Stimulated activated CD4-positive, alpha-beta T cell treated with anti-CD3 and anti-CD28 coated beads, Interleukin-1b, Interleukin-23, amount 100 ng/mL, for 24 hours (primary cell): Measurements from ENCODE around the gene SPINK9.
A peak's percentile ranks its signal among the peaks of the same experiment; 100 is the strongest.

Experiments used
- DNase-seq, 4 experiments: peaks; one replicate each; pipeline ENCODE4 v3.0.0-alpha.2; 2020; ENCODE audit warnings: low read depth in 4 of 4, low spot score in 1 of 4

Gene SPINK9

GRCh38 chr5:148364343-148364742 is 29.0 kb downstream of the SPINK9 start:
- DNase-seq = no peak

GRCh38 chr5:148368299-148368698 is 32.9 kb downstream of the SPINK9 start:
- no peak for DNase-seq

GRCh38 chr5:148372166-148372725 is 36.9 kb downstream of the SPINK9 start:
- DNase-seq = no peak

GRCh38 chr5:148372893-148373292 is 37.5 kb downstream of the SPINK9 start:
- DNase-seq = no peak

- no peak for DNase-seq
Observed at GRCh38 chr5:148374690-148375360, 39.5 kb downstream of the SPINK9 start.

- no peak for DNase-seq
Observed at GRCh38 chr5:148376198-148376597, 40.8 kb downstream of the SPINK9 start.

GRCh38 chr5:148378670-148379069 is 43.3 kb downstream of the SPINK9 start:
- no peak for DNase-seq

- DNase-seq = no peak
Observed at GRCh38 chr5:148379340-148379739, 44.0 kb downstream of the SPINK9 start.

- no peak for DNase-seq
Observed at GRCh38 chr5:148381906-148382305, 46.5 kb downstream of the SPINK9 start.

- DNase-seq = no peak
Observed at GRCh38 chr5:148382961-148383360, 47.6 kb downstream of the SPINK9 start.

- peak; percentile 86 to 94 (median 91) for DNase-seq
Observed at GRCh38 chr5:148383564-148384379, 48.4 kb downstream of the SPINK9 start, which contains the start of gene FBXO38. TSS of gene FBXO38 (plus strand) at chr5:148383958. CDS start at chr5:148394777, 10,819 bp downstream.

- no peak for DNase-seq
Observed at GRCh38 chr5:148384380-148384737, 49.0 kb downstream of the SPINK9 start.

GRCh38 chr5:148385094-148385493 is 49.7 kb downstream of the SPINK9 start:
- no peak for DNase-seq

- no peak for DNase-seq
Observed at GRCh38 chr5:148386041-148386440, 50.7 kb downstream of the SPINK9 start.

GRCh38 chr5:148387325-148387724 is 52.0 kb downstream of the SPINK9 start:
- no peak for DNase-seq

- no peak for DNase-seq
Observed at GRCh38 chr5:148388696-148389095, 53.3 kb downstream of the SPINK9 start.
